Ovary (tissue), 3 donors: ENCODE measurements around the gene AFAP1.

Experiments used
- CTCF ChIP-seq, 3 donors: fragments of 450-650 bp in 2 of 3; fragments of 200-600 bp in 1 of 3; IDR thresholded peaks; one replicate each; pipeline versions ENCODE4 v1.5.1 to v1.8.0; 2016 to 2022; ENCODE audit warnings: antibody characterized with exemption in 3 of 3, mild to moderate bottlenecking in 1 of 3
- POLR2A ChIP-seq: fragments of 450-650 bp; IDR thresholded peaks from one replicate; pipeline ENCODE4 v1.6.1; 2017; ENCODE audit warnings: antibody characterized with exemption, mild to moderate bottlenecking, moderate library complexity
- donor health status: DM: no; HTN: no; CAD: no.

- TF ChIP-seq CTCF (IDR thresholded peaks at IDR 0.05) (no peak), POLR2A (no peak)
Measured at GRCh38 chr4:7747062-7747385, 192.6 kb downstream of the AFAP1 start.
